Skin epidermis (tissue), 12 donors: Measurements from ENCODE around the gene OCA2.

Experiments used
- H3K27ac ChIP-seq, 21 experiments: fragments of 200-600 bp; sonication (generic) in 11 of 21; one replicate each; pipeline ENCODE4 v1.5.0; 2020; ENCODE audit warnings: mild to moderate bottlenecking in 3 of 21, inconsistent platforms in 2 of 21, moderate library complexity in 2 of 21
- H3K4me3 ChIP-seq, 7 experiments: fragments of 200-600 bp; sonication (generic) in 2 of 7; one replicate each; pipeline ENCODE4 v1.5.0; 2020; ENCODE audit warnings: inconsistent platforms in 2 of 7, mild to moderate bottlenecking in 2 of 7, moderate library complexity in 1 of 7

The OCA2 gene

DNA sequence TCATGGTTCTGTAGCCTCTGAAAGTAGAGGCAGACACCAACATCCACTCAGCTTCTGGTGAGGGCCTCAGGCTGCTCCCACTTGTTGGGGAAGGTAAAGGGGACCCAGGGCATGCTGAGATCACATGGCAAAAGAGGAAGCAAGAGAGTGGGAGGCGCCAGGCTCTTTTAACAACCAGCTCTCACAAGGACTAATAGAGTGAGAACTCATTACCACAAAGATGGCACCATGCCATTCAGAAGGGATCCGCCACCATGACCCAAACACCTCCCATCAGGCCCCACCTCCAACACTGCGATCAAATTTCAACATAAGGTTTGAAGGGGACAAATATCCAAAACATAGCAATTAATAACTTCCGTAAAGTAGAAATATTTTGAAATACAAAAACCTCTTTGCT, 192.3 kb downstream of the OCA2 start:
- Histone ChIP-seq H3K4me3 (no peak overlapping the region), H3K27ac (no peak overlapping the region)

GRCh38 chr15:27903405-27903804, 195.7 kb downstream of the OCA2 start:
- H3K4me3 ChIP-seq: no peak overlapping the region

DNA sequence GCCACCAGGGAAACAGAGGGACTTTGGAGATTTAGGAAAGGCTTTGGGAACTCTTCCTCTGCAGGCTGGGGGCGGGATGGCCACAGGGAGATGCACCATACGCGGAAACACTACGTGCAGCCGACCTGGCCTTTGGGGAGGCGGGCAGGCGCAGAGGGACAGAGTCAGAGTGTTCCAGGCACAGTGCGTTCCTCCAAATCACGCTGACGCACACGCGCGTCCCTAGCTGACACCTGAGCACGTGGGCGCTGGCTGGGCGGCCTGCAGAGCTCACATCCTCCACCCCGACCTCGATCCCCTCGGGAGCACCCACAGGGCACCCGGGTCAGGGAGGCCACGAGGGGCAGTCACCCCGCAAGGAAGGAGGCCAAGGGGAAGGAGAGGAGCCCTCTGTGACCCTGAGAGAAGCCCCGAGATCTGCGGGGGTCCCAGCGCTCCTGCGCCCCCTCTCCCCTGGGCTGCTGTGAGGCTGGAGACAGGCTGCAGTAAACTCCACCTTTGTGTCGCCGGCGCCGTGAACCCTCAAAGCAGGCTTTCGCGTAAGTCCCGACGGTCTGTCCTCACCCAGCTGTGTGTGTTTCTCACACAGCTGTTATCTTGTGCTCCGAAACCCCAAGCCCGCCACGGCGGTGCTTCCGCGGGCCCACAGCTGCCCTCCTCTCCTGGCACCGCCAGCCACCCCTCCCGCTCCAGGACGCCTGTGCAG, 196.3 kb downstream of the OCA2 start:
- Histone ChIP-seq H3K4me3 (no peak overlapping the region), H3K27ac (no peak overlapping the region)

More at GRCh38 chr15:27903405-27903804, 195.7 kb downstream of the OCA2 start:
- H3K27ac ChIP-seq: no peak overlapping the region

GRCh38 chr15:27899583-27900285, 199.4 kb downstream of the OCA2 start:
- no peak overlapping the region for H3K27ac ChIP-seq
- H3K4me3 ChIP-seq: no peak overlapping the region

DNA sequence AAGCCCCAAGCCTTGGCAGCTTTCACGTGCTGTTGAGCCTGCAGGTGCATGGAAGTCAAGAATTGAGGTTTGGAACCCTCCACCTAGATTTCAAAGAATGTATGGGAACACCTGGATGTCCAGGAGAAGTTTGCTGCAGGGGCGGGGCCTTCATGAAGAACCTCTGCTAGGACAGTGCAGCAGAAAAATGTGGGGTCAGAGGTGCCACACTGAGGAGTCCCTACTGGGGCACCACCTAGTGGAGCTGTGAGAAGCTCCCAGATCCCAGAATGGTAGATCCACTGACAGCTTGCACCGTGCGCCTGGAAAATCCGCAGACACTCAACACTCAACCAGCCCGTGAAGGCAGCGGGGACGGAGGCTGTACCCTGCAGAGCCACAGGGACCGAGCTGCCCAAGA, 201.6 kb downstream of the OCA2 start:
- Histone ChIP-seq H3K4me3 (no peak overlapping the region), H3K27ac (no peak overlapping the region)

DNA sequence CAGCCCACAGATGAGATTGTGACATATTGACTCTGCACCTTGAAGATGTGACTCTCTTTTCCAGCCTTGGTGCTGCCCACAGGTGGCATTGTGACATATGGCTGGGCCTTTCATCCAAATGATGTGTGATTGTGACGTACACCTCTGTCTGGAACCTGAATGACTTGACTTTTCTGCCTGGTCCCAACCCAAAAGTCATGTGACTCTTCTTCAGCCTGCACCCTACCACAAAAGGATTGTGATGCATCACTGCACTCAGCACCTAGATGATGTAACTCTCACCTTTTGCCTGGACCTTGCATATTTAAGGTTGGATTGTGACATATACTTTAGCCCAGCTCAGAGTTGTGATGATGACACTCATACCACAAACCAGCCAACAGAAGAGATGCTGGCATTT, 204.5 kb downstream of the OCA2 start:
- Histone ChIP-seq H3K27ac (no peak overlapping the region), H3K4me3 (no peak overlapping the region)

DNA sequence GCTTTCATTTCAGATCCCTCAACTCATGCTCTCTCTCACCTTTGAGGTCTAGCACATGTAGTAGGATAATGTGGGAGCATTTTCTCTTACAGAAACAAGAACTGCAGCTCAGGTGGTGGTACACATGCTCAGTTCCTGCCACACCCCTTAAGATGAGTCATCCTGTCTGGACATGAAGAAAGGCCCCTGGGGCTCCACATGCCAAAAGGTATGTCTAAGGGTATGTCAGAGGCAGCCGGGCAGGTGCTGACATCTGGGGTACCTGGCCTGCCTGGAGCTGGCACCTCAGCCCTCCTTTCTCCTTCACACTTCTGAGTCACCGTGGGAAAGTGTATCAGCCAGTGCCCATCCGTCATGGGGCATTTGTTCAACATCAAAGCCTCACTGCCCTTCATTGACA, 209.9 kb downstream of the OCA2 start:
- Histone ChIP-seq H3K4me3 (no peak overlapping the region), H3K27ac (no peak overlapping the region)

DNA sequence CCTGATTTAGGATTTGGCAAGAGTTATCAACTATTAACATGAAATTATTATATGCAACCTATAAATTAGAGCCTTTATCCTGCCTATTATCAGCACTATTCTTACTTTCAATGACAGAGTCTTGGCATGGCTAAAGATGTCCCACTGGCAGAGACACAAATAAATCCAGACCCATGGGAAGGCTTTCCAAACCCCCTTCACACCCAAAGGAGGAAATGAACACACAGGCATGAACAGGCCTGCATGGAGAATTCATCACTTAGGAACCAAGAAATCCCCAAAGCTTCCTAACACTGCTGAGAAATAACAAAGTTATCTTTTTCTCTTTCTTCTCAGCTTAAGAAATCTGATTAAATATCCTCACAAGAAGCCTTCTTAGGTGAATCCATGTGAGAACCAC, 213.9 kb downstream of the OCA2 start:
- H3K4me3 ChIP-seq: no peak overlapping the region
- H3K27ac ChIP-seq: peak overlapping the region in 2 of 21 experiments; percentile 5 to 35

DNA sequence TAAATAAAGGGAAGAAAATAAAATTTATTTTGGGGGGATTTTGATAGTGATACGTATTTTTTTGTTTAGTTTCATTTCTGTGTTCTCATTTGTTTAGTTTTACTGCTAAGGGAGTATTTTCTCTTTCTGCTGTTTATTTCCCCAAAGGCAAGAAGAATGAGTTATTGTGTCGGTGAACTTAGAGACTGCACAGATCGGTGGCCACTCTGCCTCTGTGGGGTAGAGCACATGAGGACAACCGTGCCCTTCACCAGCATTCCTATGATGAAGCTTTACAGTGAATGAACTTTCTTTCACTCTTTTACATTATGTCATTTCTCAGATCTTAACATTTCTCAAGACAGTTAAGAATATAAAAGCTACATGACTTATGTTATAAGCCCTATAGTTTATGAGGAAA, 214.4 kb downstream of the OCA2 start:
- H3K4me3 ChIP-seq: no peak overlapping the region
- peak overlapping the region in 2 of 21 experiments; percentile 5 to 38 for H3K27ac ChIP-seq

GRCh38 chr15:27878841-27879240, 220.3 kb downstream of the OCA2 start:
- Histone ChIP-seq H3K4me3 (no peak overlapping the region), H3K27ac (no peak overlapping the region)

GRCh38 chr15:27873828-27874227, 225.3 kb downstream of the OCA2 start:
- no peak overlapping the region for H3K27ac ChIP-seq
- no peak overlapping the region for H3K4me3 ChIP-seq

GRCh38 chr15:27873039-27873438, 226.1 kb downstream of the OCA2 start:
- H3K27ac ChIP-seq: no peak overlapping the region
- H3K4me3 ChIP-seq: no peak overlapping the region

DNA sequence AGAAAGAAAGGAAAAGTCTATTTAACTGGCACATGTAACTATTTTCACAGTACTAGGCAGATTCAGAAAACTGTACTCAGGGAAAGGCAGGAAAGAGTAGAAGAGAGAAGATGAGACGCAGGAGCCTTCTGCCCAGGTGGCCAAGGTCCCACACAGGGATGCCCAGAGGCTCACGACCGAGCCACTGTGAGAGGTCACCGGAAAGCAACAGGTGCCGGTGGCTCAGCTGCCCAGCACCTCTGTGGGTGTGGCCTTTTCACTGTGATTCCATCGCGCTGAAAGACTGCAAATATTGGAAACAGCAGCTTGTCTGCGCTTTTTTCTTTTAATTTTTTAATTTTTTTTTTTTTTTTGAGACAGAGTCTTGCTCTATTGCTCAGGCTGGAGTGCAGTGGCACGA, 226.8 kb downstream of the OCA2 start:
- H3K4me3 ChIP-seq: no peak overlapping the region
- H3K27ac ChIP-seq: no peak overlapping the region

- Histone ChIP-seq H3K4me3 (no peak overlapping the region), H3K27ac (no peak overlapping the region)
These were observed 227.2 kb downstream of the OCA2 start for GRCh38 chr15:27871902-27872260.

GRCh38 chr15:27871078-27871901, 227.8 kb downstream of the OCA2 start:
- Histone ChIP-seq H3K4me3 (no peak overlapping the region), H3K27ac (no peak overlapping the region)

DNA sequence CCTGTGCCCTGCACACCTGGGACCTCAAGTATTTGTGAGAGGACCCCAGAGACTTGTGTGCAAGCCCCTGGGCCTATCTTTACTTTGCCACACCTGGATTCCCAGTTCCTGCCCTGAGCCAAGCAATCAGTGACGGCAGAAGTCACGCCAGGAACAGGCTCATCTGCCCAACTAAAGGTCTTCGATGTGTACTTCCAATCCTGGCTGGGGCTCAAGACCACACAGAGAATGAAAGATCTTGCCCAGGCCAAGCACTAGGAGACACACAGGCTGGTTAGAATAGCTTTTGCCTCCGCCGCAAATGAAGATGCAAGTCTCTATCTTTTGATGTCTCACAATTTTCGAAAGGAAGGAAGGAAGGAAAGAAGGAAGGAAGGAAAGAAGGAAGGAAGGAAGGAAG, 228.8 kb downstream of the OCA2 start:
- H3K27ac ChIP-seq: peak overlapping the region in 1 of 21 experiments; percentile 8
- no peak overlapping the region for H3K4me3 ChIP-seq

GRCh38 chr15:27869697-27870281, 229.3 kb downstream of the OCA2 start:
- no peak overlapping the region for H3K4me3 ChIP-seq

DNA sequence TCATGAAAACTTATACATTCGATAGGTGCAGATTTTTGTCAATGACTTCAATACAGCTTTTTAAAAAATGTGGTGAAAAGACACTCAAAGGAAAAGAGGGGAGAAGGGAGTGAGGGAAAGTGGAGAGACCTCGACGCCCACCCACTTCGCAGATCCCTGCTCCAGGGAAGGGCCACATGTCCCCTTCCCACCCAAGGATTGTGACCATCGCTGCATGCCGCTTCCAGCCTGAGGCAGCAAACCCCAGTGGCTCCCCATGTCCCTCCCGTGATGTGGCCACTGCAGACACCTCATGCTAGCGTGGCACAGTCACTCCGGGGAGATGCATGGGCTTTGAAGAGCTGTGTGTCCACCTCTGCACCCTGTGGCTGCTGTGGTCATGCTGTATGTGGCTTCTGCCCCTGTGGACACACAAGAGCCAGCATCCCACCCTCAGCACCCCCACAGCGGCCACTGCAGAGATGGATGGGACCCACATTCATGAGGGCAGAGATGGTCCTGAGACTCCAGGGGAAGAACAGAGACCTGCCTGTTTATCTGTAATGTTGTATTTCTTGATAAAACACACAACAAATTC, 230.2 kb downstream of the OCA2 start:
- Histone ChIP-seq H3K27ac (no peak overlapping the region), H3K4me3 (no peak overlapping the region)

More at GRCh38 chr15:27869697-27870281, 229.3 kb downstream of the OCA2 start:
- H3K27ac ChIP-seq: peak overlapping the region in 1 of 21 experiments; percentile 8

DNA sequence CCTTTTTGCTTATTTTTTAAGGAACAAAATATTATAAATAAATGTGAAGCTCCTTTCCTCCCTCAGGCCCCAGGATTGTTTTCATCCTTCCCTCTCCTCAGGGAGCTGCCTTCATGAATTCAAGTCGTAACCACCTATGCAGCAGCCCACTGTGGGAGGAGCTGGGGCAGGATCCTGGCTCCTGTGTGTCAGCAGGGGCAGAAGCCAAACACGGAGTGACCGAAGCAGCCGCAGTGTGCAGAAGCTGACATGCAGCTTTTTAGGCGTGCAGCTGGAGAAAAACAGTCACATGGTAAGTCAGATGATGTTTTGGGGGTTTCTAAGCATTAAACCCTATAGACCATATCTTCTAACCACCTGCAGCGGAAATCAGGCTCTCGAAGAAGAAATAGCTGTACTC, 231.3 kb downstream of the OCA2 start:
- Histone ChIP-seq H3K4me3 (no peak overlapping the region), H3K27ac (no peak overlapping the region)
